ENCODE measurements around the gene TOMM40L.

- TF ChIP-seq CTCF (IDR thresholded peaks at IDR 0.05) (no peak), POLR2A (IDR thresholded peaks at IDR 0.05) (no peak), POLR2AphosphoS5 (IDR thresholded peaks at IDR 0.05) (no peak)
Measured at GRCh38 chr1:161225178-161225533, 704 bp upstream of the TOMM40L start.

All from gastroesophageal sphincter (tissue), 3 donors.